Esophagus muscularis mucosa (tissue), 4 donors: Measurements from ENCODE around the gene TENM4. TPM values are rescaled to one million over a fixed set of nuclear protein-coding genes. Genes with fewer than 3 reads are reported as not detected.

ENCODE experiments used
- DNase-seq: peaks from one replicate; pipeline ENCODE4 v3.0.0-alpha.2; 2017; ENCODE audit errors: extremely low spot score
- H3K27ac ChIP-seq, 4 donors: fragments of 200-600 bp; sonication (generic); replicated peaks in 1 of 4; 1 replicate in 3 of 4; 2 replicates in 1 of 4; pipeline ENCODE4 v1.5.1; 2016 to 2019; ENCODE audit warnings: mild to moderate bottlenecking in 1 of 4
- H3K27me3 ChIP-seq, 4 donors: fragments of 200-600 bp; sonication (generic); one replicate each; pipeline versions ENCODE4 v1.5.1 to v1.6.0; 2016 to 2019
- H3K36me3 ChIP-seq, 4 donors: fragments of 200-600 bp; sonication (generic); one replicate each; pipeline ENCODE4 v1.5.1; 2016 to 2019
- H3K4me1 ChIP-seq, 4 donors: fragments of 200-600 bp; sonication (generic); one replicate each; pipeline ENCODE4 v1.5.1; 2016 to 2019
- H3K4me3 ChIP-seq, 4 donors: fragments of 200-600 bp; sonication (generic); 1 replicate in 2 of 4; 2 replicates in 2 of 4; pipeline ENCODE4 v1.5.1; 2016 to 2019; ENCODE audit warnings: mild to moderate bottlenecking in 4 of 4, moderate library complexity in 1 of 4
- H3K9me3 ChIP-seq, 4 donors: fragments of 200-600 bp; sonication (generic); 1 replicate in 3 of 4; 2 replicates in 1 of 4; pipeline ENCODE4 v1.5.1; 2016 to 2019
- EP300 ChIP-seq: sonication (generic); formaldehyde crosslinking; IDR thresholded peaks from one replicate; pipeline ENCODE4 v1.6.1; 2017; ENCODE audit warnings: antibody characterized with exemption
- POLR2A ChIP-seq: fragments of 450-650 bp; IDR thresholded peaks from one replicate; pipeline ENCODE4 v1.6.1; 2017; ENCODE audit warnings: antibody characterized with exemption, moderate library complexity, mild to moderate bottlenecking, low read depth
- POLR2AphosphoS5 ChIP-seq, 2 donors: sonication (generic); formaldehyde crosslinking; IDR thresholded peaks; one replicate each; pipeline ENCODE4 v1.6.1; 2017; ENCODE audit warnings: antibody characterized with exemption in 2 of 2
- WGBS: methylation state at CpG from one replicate; pipeline ENCODE4 v1.1.5; 2018; 5-methylcytosine and 5-hydroxymethylcytosine counted together
- intact Hi-C: fragments of 100-400 bp; cut with DNase I; formaldehyde crosslinking; loops from one replicate; pipeline ENCODE4 v1.15.1; 2023
- total RNA-seq, 4 donors: library from RNA; depleted of rRNA; stranded (reverse); fragments of >200 nt; gene quantifications; one replicate each; pipeline versions ENCODE4 v1.1.0 to v1.2.1, GENCODE V29; 2016
- TF ChIP-seq, protein P1 (sequence below), 3 experiments: fragments of 200-600 bp in 2 of 3; fragments of 450-650 bp in 1 of 3; sonication (generic) in 2 of 3; IDR thresholded peaks; one replicate each; pipeline ENCODE4 v1.5.1; 2017 to 2019; ENCODE audit warnings: antibody characterized with exemption in 3 of 3, mild to moderate bottlenecking in 2 of 3, moderate library complexity in 1 of 3

TENM4 gene
- total RNA-seq, 4 donors from 2014 or later: 4.1 to 9.6 (median 8.0) TPM

DNA sequence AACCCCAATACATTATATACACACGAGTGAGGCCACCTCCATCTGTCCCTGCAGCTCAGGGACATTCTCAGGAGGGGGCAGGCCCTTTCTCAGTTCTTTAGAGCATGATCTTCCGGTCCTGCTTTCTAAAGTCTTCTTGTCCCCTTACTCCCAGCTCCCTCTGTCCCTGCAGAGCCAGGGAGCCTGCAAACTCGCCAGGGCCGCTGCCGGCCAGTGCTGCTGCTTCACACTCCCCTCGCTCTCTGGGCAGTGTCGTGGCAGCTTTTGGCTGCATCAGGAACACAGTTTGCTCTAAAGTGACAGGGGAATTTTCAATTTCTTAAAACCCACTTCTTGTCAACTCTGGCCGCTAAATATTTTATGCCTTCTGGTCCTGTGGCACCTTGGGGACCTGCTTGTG is 736.0 kb downstream of the TENM4 start:
- Histone ChIP-seq H3K27me3 (no peaks in the 10 kb centered on the region), H3K27ac (no peak overlapping the region), H3K4me1 (no peaks in the 10 kb centered on the region), H3K9me3 (no peaks in the 10 kb centered on the region), H3K4me3 (no peak overlapping the region), H3K36me3 (no peaks in the 10 kb centered on the region)
- 89% methylated on average over 8 of the region's 8 CpGs for WGBS
- intact Hi-C loops: no loop called here
- TF ChIP-seq EP300: no peak
- TF ChIP-seq, protein P1, sequence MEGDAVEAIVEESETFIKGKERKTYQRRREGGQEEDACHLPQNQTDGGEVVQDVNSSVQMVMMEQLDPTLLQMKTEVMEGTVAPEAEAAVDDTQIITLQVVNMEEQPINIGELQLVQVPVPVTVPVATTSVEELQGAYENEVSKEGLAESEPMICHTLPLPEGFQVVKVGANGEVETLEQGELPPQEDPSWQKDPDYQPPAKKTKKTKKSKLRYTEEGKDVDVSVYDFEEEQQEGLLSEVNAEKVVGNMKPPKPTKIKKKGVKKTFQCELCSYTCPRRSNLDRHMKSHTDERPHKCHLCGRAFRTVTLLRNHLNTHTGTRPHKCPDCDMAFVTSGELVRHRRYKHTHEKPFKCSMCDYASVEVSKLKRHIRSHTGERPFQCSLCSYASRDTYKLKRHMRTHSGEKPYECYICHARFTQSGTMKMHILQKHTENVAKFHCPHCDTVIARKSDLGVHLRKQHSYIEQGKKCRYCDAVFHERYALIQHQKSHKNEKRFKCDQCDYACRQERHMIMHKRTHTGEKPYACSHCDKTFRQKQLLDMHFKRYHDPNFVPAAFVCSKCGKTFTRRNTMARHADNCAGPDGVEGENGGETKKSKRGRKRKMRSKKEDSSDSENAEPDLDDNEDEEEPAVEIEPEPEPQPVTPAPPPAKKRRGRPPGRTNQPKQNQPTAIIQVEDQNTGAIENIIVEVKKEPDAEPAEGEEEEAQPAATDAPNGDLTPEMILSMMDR (IDR thresholded peaks at IDR 0.05): no peak
- no peak for TF ChIP-seq POLR2AphosphoS5 (IDR thresholded peaks at IDR 0.05)
- no peak for TF ChIP-seq POLR2A
- no peak for DNase-seq

DNA sequence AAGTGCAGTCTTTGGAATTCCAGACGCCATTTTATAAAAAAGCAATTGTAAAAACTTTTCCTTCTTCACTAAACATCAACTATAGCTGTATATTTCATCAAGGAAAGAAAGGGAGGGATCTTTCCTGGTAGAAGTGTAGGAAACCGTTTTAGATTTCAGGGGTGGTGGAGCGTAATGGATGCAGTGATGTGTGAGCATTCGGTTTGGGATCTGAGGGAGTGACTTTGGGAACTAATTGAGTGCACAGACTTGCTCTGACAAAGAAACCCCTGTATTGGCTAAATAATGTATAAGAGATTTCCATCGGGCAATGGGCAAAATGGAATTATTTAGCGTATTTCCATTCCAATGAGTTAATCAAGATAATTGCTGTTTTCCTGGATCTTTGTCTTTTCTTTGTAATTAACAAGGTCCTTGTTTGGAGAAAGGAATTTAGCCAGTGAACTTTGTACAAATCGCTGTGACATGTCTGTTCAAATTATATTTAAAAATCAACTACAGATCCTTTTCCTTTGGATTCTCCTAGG is 741.2 kb downstream of the TENM4 start:
- WGBS: 86% methylated on average over 7 of the region's 7 CpGs
- TF ChIP-seq, protein P1 (IDR thresholded peaks at IDR 0.05): no peak
- TF ChIP-seq POLR2AphosphoS5 (IDR thresholded peaks at IDR 0.05) (no peak), EP300 (no peak), POLR2A (no peak)
- Histone ChIP-seq H3K27ac (no peak overlapping the region), H3K9me3 (no peaks in the 10 kb centered on the region), H3K27me3 (no peaks in the 10 kb centered on the region), H3K4me3 (no peak overlapping the region), H3K4me1 (peaks cover 0 to 9% (median 8%) of the 10 kb centered on the region in 4 donors), H3K36me3 (no peaks in the 10 kb centered on the region)
- DNase-seq: no peak
- intact Hi-C loops: no loop called here

DNA sequence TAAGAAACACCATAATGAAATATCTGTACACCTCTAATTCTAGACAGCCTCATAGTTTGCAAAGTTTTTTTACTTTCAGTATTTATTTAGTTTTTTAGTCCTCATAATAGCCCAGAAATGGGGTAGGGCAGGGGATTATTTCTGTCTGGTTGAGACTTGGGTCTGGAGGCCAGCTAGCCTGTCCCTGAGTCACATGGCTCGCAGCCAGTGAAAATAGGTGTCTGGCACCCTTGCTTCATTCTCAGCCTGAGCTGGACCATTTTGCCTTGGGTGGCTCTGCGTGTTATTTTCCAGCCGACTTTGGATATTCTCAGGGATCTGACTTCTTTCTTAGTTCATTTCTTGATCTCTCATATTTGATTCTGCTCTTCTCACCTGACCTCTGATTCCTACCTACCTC is 742.2 kb downstream of the TENM4 start:
- H3K4me1 ChIP-seq: peaks cover 0 to 12% (median 8%) of the 10 kb centered on the region in 4 donors
- no peak overlapping the region for H3K4me3 ChIP-seq
- WGBS: 61% methylated on average over 3 of the region's 3 CpGs
- DNase-seq: no peak
- H3K27ac ChIP-seq: no peak overlapping the region
- H3K36me3 ChIP-seq: no peaks in the 10 kb centered on the region
- TF ChIP-seq POLR2A: no peak
- TF ChIP-seq EP300: no peak
- TF ChIP-seq, protein P1 (IDR thresholded peaks at IDR 0.05): no peak
- no peak for TF ChIP-seq POLR2AphosphoS5 (IDR thresholded peaks at IDR 0.05)
- intact Hi-C loops: no loop called here
- no peaks in the 10 kb centered on the region for H3K27me3 ChIP-seq
- no peaks in the 10 kb centered on the region for H3K9me3 ChIP-seq

DNA sequence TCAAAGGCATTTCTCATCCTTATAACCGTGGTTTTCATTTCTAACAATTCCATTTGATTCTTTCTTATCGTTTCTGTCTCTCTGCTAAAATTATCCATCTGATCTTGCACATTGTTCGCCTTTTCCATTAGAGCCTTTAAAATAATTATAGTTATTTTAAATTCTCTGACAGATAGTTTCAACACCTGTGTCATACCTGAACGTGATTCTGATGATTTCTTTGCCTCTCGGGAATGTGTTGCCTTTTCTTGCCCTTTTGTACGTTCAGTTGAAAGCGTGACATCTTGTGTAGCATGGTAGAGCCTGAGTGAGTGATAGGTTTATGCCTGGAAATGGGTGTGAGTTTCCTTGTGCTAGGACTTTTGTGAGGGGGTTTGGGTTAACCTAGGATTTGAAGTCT is 744.7 kb downstream of the TENM4 start:
- no peak for DNase-seq
- no peak overlapping the region for H3K27ac ChIP-seq
- TF ChIP-seq EP300 (no peak), POLR2A (no peak), POLR2AphosphoS5 (IDR thresholded peaks at IDR 0.05) (no peak)
- TF ChIP-seq, protein P1 (IDR thresholded peaks at IDR 0.05): no peak
- no peaks in the 10 kb centered on the region for H3K27me3 ChIP-seq
- H3K36me3 ChIP-seq: no peaks in the 10 kb centered on the region
- 81% methylated on average over 7 of the region's 7 CpGs for WGBS
- intact Hi-C loops: no loop called here
- H3K9me3 ChIP-seq: no peaks in the 10 kb centered on the region
- peaks cover 0 to 24% (median 14%) of the 10 kb centered on the region in 4 donors for H3K4me1 ChIP-seq
- H3K4me3 ChIP-seq: no peak overlapping the region

DNA sequence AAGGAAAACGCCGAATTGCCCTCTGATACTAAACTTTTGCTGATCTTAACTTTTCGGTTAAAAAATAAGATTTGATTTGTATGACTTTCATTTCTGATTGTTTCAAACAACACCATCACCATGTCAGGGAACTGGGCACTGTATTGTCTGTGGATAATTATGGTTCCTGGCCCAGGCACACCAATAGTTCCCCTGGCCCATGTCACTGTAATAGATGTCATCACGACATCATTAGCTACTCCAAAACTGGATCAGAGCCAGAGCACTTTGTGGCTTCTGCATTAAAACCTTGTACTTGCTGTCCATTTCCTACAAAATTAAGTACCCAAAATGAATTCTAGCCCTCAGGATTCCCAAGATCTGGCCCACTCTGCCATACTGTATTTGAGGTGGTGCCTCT is 746.7 kb downstream of the TENM4 start:
- H3K9me3 ChIP-seq: no peaks in the 10 kb centered on the region
- H3K27ac ChIP-seq: no peak overlapping the region
- 64% methylated on average over 4 of the region's 4 CpGs for WGBS
- no peaks in the 10 kb centered on the region for H3K36me3 ChIP-seq
- no peak for TF ChIP-seq POLR2A
- no peak for TF ChIP-seq POLR2AphosphoS5 (IDR thresholded peaks at IDR 0.05)
- TF ChIP-seq, protein P1 (IDR thresholded peaks at IDR 0.05): no peak
- TF ChIP-seq EP300: no peak
- intact Hi-C loops: no loop called here
- DNase-seq: no peak
- H3K4me1 ChIP-seq: peaks cover 0 to 23% (median 16%) of the 10 kb centered on the region in 4 donors
- H3K27me3 ChIP-seq: no peaks in the 10 kb centered on the region
- no peak overlapping the region for H3K4me3 ChIP-seq
